HepG2 (cell line): ENCODE results near the gene SLC35F3. TPM values are rescaled to one million over a fixed set of nuclear protein-coding genes. Genes with fewer than 3 reads are reported as not detected.

Experiments used
- ARNTL ChIP-seq: sonication (generic); formaldehyde crosslinking; IDR thresholded peaks from 2 replicates; pipeline ENCODE4 v1.4.0; 2020; ENCODE audit warnings: mild to moderate bottlenecking, missing genetic modification reagents
- ATF2 ChIP-seq: sonication (generic); formaldehyde crosslinking; IDR thresholded peaks from 2 replicates; pipeline ENCODE4 v1.4.0; 2020; ENCODE audit warnings: missing genetic modification reagents
- CREM ChIP-seq, 2 experiments: sonication (generic) in 1 of 2; formaldehyde crosslinking in 1 of 2; IDR thresholded peaks; 2 replicates each; pipeline versions ENCODE4 v1.4.0 to v1.6.1; 2016 to 2020; ENCODE audit warnings: antibody characterized with exemption in 1 of 2, mild to moderate bottlenecking in 1 of 2, missing genetic modification reagents in 1 of 2
- FOSL1 ChIP-seq: sonication (generic); formaldehyde crosslinking; IDR thresholded peaks from 2 replicates; pipeline ENCODE4 v1.9.0; 2021; ENCODE audit warnings: missing genetic modification reagents, borderline replicate concordance
- GABPA ChIP-seq, 2 experiments: IDR thresholded peaks; 2 replicates each; pipeline ENCODE4 v1.6.1; 2011 to 2016; ENCODE audit warnings: low read depth in 2 of 2, low read length in 1 of 2, missing biosample characterization in 1 of 2, missing genetic modification characterization in 1 of 2
- HDAC1 ChIP-seq: sonication (generic); formaldehyde crosslinking; IDR thresholded peaks from 2 replicates; pipeline ENCODE4 v1.5.1; 2020; ENCODE audit warnings: mild to moderate bottlenecking, missing genetic modification reagents
- MBNL3 ChIP-seq: fragments of 250-450 bp; sonication (Bioruptor Pico); conservative IDR thresholded peaks from 2 replicates; pipeline ENCODE4 v1.8.0; 2022; ENCODE audit warnings: mild to moderate bottlenecking, inconsistent platforms
- MYC ChIP-seq: sonication (generic); formaldehyde crosslinking; IDR thresholded peaks from 2 replicates; pipeline ENCODE4 v1.9.0; 2021; ENCODE audit warnings: missing genetic modification reagents, borderline replicate concordance
- PRPF4 ChIP-seq: fragments of 200-400 bp; formaldehyde crosslinking; IDR thresholded peaks from 2 replicates; pipeline ENCODE4 v1.6.1; 2016; ENCODE audit warnings: low read length, low read depth; ENCODE audit not compliant: poor library complexity, severe bottlenecking
- SOX6 ChIP-seq, 2 experiments: fragments of 450-650 bp in 1 of 2; sonication (generic) in 1 of 2; formaldehyde crosslinking in 1 of 2; IDR thresholded peaks; 2 replicates each; pipeline versions ENCODE4 v1.4.0 to v1.6.1; 2017 to 2020; ENCODE audit warnings: antibody characterized with exemption in 1 of 2, mild to moderate bottlenecking in 1 of 2, missing genetic modification reagents in 1 of 2
- TCF12 ChIP-seq, 2 experiments: fragments of 450-650 bp in 1 of 2; sonication (generic) in 1 of 2; formaldehyde crosslinking in 1 of 2; IDR thresholded peaks; 2 replicates each; pipeline versions ENCODE4 v1.6.1 to v1.8.0; 2017 to 2022; ENCODE audit warnings: antibody characterized with exemption in 1 of 2, mild to moderate bottlenecking in 1 of 2, missing genetic modification reagents in 1 of 2, moderate library complexity in 1 of 2
- ZBTB42 ChIP-seq: sonication (generic); formaldehyde crosslinking; IDR thresholded peaks from 2 replicates; pipeline ENCODE4 v1.5.0; 2020; ENCODE audit warnings: mild to moderate bottlenecking, missing genetic modification reagents
- ZEB1 ChIP-seq: IDR thresholded peaks from 2 replicates; pipeline ENCODE4 v1.6.1; 2012; ENCODE audit warnings: mild to moderate bottlenecking, low read depth, inconsistent platforms; ENCODE audit not compliant: insufficient replicate concordance
- ZNF225 ChIP-seq: sonication (generic); formaldehyde crosslinking; IDR thresholded peaks from 2 replicates; pipeline ENCODE4 v1.4.0; 2020; ENCODE audit warnings: mild to moderate bottlenecking, missing genetic modification reagents
- ZNF557 ChIP-seq: sonication (generic); formaldehyde crosslinking; IDR thresholded peaks from 2 replicates; pipeline ENCODE4 v1.4.0; 2020; ENCODE audit warnings: missing genetic modification reagents
- ZNF615 ChIP-seq: sonication (generic); formaldehyde crosslinking; IDR thresholded peaks from 2 replicates; pipeline ENCODE4 v1.5.0; 2020; ENCODE audit warnings: mild to moderate bottlenecking, missing genetic modification reagents, borderline replicate concordance
- ZZZ3 ChIP-seq: sonication (generic); formaldehyde crosslinking; IDR thresholded peaks from 2 replicates; pipeline ENCODE4 v1.4.0; 2020; ENCODE audit warnings: missing genetic modification reagents, mild to moderate bottlenecking, borderline replicate concordance
- polyA plus RNA-seq, 8 experiments: library from polyadenylated mRNA; depleted of rRNA in 3 of 8; stranded (reverse) in 7 of 8; unstranded in 1 of 8; fragments of >200 nt; fragmentation: Illumina TruSeq in 4 of 8; extraction: Trizol in 4 of 8; gene quantifications; 2 replicates each; pipeline versions ENCODE4 v1.2.1 to v1.2.3, GENCODE V29; 2011 to 2016; ENCODE audit warnings: low read depth in 4 of 8, missing spikeins in 1 of 8, mixed read lengths in 1 of 8; ENCODE audit not compliant: insufficient read depth in 1 of 8
- total RNA-seq, 5 experiments: library from RNA; depleted of rRNA; stranded (reverse); fragments of >200 nt; fragmentation: Illumina TruSeq; extraction: Trizol; gene quantifications; 2 replicates each; pipeline ENCODE4 v1.2.3, GENCODE V29; 2016; ENCODE audit warnings: low read depth in 1 of 5
- TF ChIP-seq, protein P1 (sequence below): sonication (generic); formaldehyde crosslinking; IDR thresholded peaks from 2 replicates; pipeline ENCODE4 v1.4.0; 2020; ENCODE audit warnings: mild to moderate bottlenecking, missing genetic modification reagents
- TF ChIP-seq, protein P2 (sequence below): IDR thresholded peaks from 2 replicates; pipeline ENCODE4 v1.6.1; 2016; ENCODE audit warnings: mild to moderate bottlenecking
- TF ChIP-seq, protein P3 (sequence below): sonication (generic); formaldehyde crosslinking; IDR thresholded peaks from 2 replicates; pipeline ENCODE4 v1.4.0; 2020; ENCODE audit warnings: mild to moderate bottlenecking, missing genetic modification reagents

SLC35F3 gene
- total and polyA plus RNA-seq, 2 of the 13 experiments (the other 11 are each of a cell fraction or from before 2014, with no cell fraction given), result not detected

DNA sequence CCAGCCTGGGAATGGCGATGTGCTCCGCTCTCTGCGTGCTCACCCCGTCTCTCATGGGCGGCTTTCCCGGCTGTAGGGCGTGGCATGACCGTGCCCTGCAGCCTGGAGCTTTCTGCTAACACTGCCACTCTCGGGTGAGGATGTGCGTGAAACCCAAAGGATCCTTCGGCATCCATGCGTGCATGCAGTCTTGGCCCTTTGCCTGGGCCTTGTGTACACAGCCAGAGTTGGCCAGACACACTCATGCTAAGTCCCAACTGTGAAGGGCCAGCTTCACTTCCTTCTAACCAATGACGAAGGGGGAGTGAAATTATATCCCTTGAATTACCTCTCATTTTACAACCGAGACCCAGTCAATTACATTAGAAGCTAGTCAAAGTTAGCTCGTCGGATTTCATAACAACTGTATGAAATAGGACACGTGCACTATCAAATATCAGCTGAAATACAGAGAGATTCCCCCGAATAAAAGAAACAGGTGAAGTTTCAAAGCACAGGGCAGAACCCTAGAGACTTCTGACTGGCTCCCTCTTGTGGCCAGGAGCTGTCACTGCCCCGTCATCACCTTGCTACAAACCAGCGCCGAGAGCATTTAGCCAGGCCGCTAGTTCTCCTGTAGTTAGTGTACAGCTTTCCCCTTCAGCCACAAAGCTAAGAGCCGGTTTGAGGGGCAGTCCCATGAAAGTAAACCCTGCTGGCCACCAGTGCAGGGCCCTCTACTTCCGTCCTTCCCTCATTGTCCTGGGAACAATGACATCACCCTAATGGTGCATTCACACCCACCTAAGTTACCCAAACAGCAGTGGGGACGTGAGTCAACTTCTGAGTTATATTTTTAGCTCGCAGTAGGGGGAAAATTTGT lies 405.4 kb downstream of the SLC35F3 start (continued):
- TF ChIP-seq MBNL3, result no peak
- TF ChIP-seq ZNF557, result no peak
- no peak for TF ChIP-seq GABPA (IDR thresholded peaks at IDR 0.05; ENCODE audit: low read depth, low read length)
- no peak for TF ChIP-seq GABPA (CRISPR knock-in tag; IDR thresholded peaks at IDR 0.05; ENCODE audit: low read depth)
- no peak for TF ChIP-seq ARNTL (CRISPR knock-in tag)
- TF ChIP-seq PRPF4, result no peak
- TF ChIP-seq, protein P1, sequence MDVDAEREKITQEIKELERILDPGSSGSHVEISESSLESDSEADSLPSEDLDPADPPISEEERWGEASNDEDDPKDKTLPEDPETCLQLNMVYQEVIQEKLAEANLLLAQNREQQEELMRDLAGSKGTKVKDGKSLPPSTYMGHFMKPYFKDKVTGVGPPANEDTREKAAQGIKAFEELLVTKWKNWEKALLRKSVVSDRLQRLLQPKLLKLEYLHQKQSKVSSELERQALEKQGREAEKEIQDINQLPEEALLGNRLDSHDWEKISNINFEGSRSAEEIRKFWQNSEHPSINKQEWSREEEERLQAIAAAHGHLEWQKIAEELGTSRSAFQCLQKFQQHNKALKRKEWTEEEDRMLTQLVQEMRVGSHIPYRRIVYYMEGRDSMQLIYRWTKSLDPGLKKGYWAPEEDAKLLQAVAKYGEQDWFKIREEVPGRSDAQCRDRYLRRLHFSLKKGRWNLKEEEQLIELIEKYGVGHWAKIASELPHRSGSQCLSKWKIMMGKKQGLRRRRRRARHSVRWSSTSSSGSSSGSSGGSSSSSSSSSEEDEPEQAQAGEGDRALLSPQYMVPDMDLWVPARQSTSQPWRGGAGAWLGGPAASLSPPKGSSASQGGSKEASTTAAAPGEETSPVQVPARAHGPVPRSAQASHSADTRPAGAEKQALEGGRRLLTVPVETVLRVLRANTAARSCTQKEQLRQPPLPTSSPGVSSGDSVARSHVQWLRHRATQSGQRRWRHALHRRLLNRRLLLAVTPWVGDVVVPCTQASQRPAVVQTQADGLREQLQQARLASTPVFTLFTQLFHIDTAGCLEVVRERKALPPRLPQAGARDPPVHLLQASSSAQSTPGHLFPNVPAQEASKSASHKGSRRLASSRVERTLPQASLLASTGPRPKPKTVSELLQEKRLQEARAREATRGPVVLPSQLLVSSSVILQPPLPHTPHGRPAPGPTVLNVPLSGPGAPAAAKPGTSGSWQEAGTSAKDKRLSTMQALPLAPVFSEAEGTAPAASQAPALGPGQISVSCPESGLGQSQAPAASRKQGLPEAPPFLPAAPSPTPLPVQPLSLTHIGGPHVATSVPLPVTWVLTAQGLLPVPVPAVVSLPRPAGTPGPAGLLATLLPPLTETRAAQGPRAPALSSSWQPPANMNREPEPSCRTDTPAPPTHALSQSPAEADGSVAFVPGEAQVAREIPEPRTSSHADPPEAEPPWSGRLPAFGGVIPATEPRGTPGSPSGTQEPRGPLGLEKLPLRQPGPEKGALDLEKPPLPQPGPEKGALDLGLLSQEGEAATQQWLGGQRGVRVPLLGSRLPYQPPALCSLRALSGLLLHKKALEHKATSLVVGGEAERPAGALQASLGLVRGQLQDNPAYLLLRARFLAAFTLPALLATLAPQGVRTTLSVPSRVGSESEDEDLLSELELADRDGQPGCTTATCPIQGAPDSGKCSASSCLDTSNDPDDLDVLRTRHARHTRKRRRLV (CRISPR knock-in tag), result no peak
- TF ChIP-seq ATF2 (CRISPR knock-in tag), result no peak
- TF ChIP-seq, protein P2, sequence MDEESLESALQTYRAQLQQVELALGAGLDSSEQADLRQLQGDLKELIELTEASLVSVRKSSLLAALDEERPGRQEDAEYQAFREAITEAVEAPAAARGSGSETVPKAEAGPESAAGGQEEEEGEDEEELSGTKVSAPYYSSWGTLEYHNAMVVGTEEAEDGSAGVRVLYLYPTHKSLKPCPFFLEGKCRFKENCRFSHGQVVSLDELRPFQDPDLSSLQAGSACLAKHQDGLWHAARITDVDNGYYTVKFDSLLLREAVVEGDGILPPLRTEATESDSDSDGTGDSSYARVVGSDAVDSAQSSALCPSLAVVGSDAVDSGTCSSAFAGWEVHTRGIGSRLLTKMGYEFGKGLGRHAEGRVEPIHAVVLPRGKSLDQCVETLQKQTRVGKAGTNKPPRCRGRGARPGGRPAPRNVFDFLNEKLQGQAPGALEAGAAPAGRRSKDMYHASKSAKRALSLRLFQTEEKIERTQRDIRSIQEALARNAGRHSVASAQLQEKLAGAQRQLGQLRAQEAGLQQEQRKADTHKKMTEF (CRISPR knock-in tag), result no peak
- TF ChIP-seq FOSL1 (CRISPR knock-in tag), result no peak
- no peak for TF ChIP-seq ZEB1
- TF ChIP-seq ZNF225 (CRISPR knock-in tag), result no peak
- no peak for TF ChIP-seq TCF12 (IDR thresholded peaks at IDR 0.05)
- no peak for TF ChIP-seq TCF12 (CRISPR knock-in tag; IDR thresholded peaks at IDR 0.05)
- TF ChIP-seq ZZZ3 (CRISPR knock-in tag), result no peak
- no peak for TF ChIP-seq ZNF615 (CRISPR knock-in tag)
- peak; percentile 41 for TF ChIP-seq CREM (IDR thresholded peaks at IDR 0.05)
- no peak for TF ChIP-seq CREM (CRISPR knock-in tag; IDR thresholded peaks at IDR 0.05)
- no peak for TF ChIP-seq SOX6 (IDR thresholded peaks at IDR 0.05)
- no peak for TF ChIP-seq SOX6 (CRISPR knock-in tag; IDR thresholded peaks at IDR 0.05)
- 0 out of 2 replicates have a peak, but pooled peaks have one; percentile 21 for TF ChIP-seq HDAC1 (CRISPR knock-in tag)
- TF ChIP-seq MYC, result peak; percentile 32; the same call in 1 of the 2 replicates
- TF ChIP-seq, protein P3, sequence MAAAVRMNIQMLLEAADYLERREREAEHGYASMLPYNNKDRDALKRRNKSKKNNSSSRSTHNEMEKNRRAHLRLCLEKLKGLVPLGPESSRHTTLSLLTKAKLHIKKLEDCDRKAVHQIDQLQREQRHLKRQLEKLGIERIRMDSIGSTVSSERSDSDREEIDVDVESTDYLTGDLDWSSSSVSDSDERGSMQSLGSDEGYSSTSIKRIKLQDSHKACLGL (CRISPR knock-in tag), result no peak
- TF ChIP-seq ZBTB42 (CRISPR knock-in tag), result no peak
